BE2C (cell line): ENCODE results near the gene AKAP11. TPM values are rescaled to one million over a fixed set of nuclear protein-coding genes. Genes with fewer than 3 reads are reported as not detected.
"Not testable (repeated sequence)": the region's sequence is repeated elsewhere in the genome, so short reads cannot be mapped to it uniquely, and the experiment has no call there.

Experiments
- DNase-seq: peaks from one replicate; pipeline ENCODE4 v3.0.0-alpha.2; 2020
- H3K27me3 ChIP-seq: fragments of 250-450 bp; sonication (Bioruptor Pico); 2 replicates; pipeline ENCODE4 v1.5.1; 2020; ENCODE audit warnings: mild to moderate bottlenecking
- H3K36me3 ChIP-seq: fragments of 250-450 bp; sonication (Bioruptor Pico); 2 replicates; pipeline ENCODE4 v1.5.1; 2020; ENCODE audit warnings: mild to moderate bottlenecking
- H3K4me1 ChIP-seq: fragments of 250-450 bp; sonication (Bioruptor Pico); 2 replicates; pipeline ENCODE4 v1.5.1; 2020
- H3K4me3 ChIP-seq: 2 replicates; pipeline ENCODE4 v1.5.1; 2011; ENCODE audit warnings: low read depth, low read length
- H3K9me3 ChIP-seq: fragments of 250-450 bp; sonication (Bioruptor Pico); 2 replicates; pipeline ENCODE4 v1.5.1; 2020
- CTCF ChIP-seq: IDR thresholded peaks from 2 replicates; pipeline ENCODE4 v1.5.1; 2012; ENCODE audit warnings: mild to moderate bottlenecking, low read depth, low read length
- polyA plus RNA-seq: library from polyadenylated mRNA; unstranded; fragments of >200 nt; gene quantifications from one replicate; pipeline ENCODE4 v1.2.1, GENCODE V29; 2012; ENCODE audit warnings: low read depth, missing spikeins; ENCODE audit not compliant: insufficient read length, insufficient read depth

The AKAP11 gene
- polyA plus RNA-seq: 22.4 TPM

GRCh38 chr13:42272115-42272803 lies at the start of gene AKAP11:
AKAP11 (plus strand) TSS chr13:42272152; CDS start chr13:42286349, 14,197 bp downstream.
- DNase-seq: peak; percentile 75
- TF ChIP-seq CTCF: no peak

GRCh38 chr13:42223681-42224080 lies 48.3 kb upstream of the AKAP11 start:
- TF ChIP-seq CTCF: no peak
- Histone ChIP-seq H3K27me3 (no peaks in the 10 kb centered on the region), H3K4me1 (no peaks in the 10 kb centered on the region), H3K9me3 (no peaks in the 10 kb centered on the region), H3K4me3 (no peak overlapping the region), H3K36me3 (no peaks in the 10 kb centered on the region; the same call in none of the 2 replicates)
- DNase-seq: no peak

More at GRCh38 chr13:42272115-42272803, at the start of gene AKAP11:
- Histone ChIP-seq H3K4me1 (no peaks in the 10 kb centered on the region; the same call in 1 of the 2 replicates), H3K27me3 (no peaks in the 10 kb centered on the region), H3K4me3 (peak within 1 kb of the TSS; percentile 78), H3K36me3 (no peaks in the 10 kb centered on the region), H3K9me3 (no peaks in the 10 kb centered on the region)

- no peak for DNase-seq
These were observed 46.9 kb upstream of the AKAP11 start for GRCh38 chr13:42225051-42225450.

GRCh38 chr13:42226759-42227158 lies 45.2 kb upstream of the AKAP11 start:
- H3K4me1 ChIP-seq, H3K9me3 ChIP-seq, H3K27me3 ChIP-seq, DNase-seq, H3K4me3 ChIP-seq, H3K36me3 ChIP-seq: not testable (repeated sequence)

More at GRCh38 chr13:42225051-42225450, 46.9 kb upstream of the AKAP11 start:
- no peak for TF ChIP-seq CTCF
- no peaks in the 10 kb centered on the region; the same call in none of the 2 replicates for H3K36me3 ChIP-seq
- H3K9me3 ChIP-seq: no peaks in the 10 kb centered on the region
- H3K27me3 ChIP-seq: no peaks in the 10 kb centered on the region
- no peaks in the 10 kb centered on the region for H3K4me1 ChIP-seq
- H3K4me3 ChIP-seq: no peak overlapping the region

GRCh38 chr13:42228527-42228926 lies 43.4 kb upstream of the AKAP11 start:
- Histone ChIP-seq H3K36me3 (no peaks in the 10 kb centered on the region; the same call in 1 of the 2 replicates), H3K9me3 (no peaks in the 10 kb centered on the region), H3K4me3 (no peak overlapping the region), H3K4me1 (peaks cover 6% of the 10 kb centered on the region; the same call in 1 of the 2 replicates), H3K27me3 (no peaks in the 10 kb centered on the region)
- no peak for TF ChIP-seq CTCF
- no peak for DNase-seq

- Histone ChIP-seq H3K36me3 (no peaks in the 10 kb centered on the region; the same call in 1 of the 2 replicates), H3K9me3 (no peaks in the 10 kb centered on the region), H3K4me1 (peaks cover 6% of the 10 kb centered on the region; the same call in 1 of the 2 replicates), H3K4me3 (no peak overlapping the region), H3K27me3 (no peaks in the 10 kb centered on the region)
- TF ChIP-seq CTCF: no peak
- no peak for DNase-seq
These were observed 42.7 kb upstream of the AKAP11 start for GRCh38 chr13:42229287-42229686.
